GM19397 (cell line): ENCODE measurements around the gene MAML2.

Source experiments
- ATAC-seq: cut with Tn5 transposase; IDR thresholded peaks from one replicate; pipeline ENCODE4 v1.9.1; 2021; ENCODE audit warnings: mild to moderate bottlenecking, moderate library complexity; ENCODE audit not compliant: unreplicated experiment

MAML2 gene

GRCh38 chr11:96084610-96085318 is 258.2 kb downstream of the MAML2 start:
- ATAC-seq, result no peak

- ATAC-seq, result no peak
Measured at GRCh38 chr11:96082936-96083335, 260.1 kb downstream of the MAML2 start.

GRCh38 chr11:96082002-96082899 is 260.7 kb downstream of the MAML2 start:
- no peak for ATAC-seq

GRCh38 chr11:96081561-96081960 is 261.4 kb downstream of the MAML2 start:
- no peak for ATAC-seq

- ATAC-seq, result no peak
Measured at GRCh38 chr11:96079691-96080090, 263.3 kb downstream of the MAML2 start.

GRCh38 chr11:96075532-96075959 is 267.4 kb downstream of the MAML2 start:
- ATAC-seq, result peak; percentile 70

GRCh38 chr11:96074551-96075310 is 268.3 kb downstream of the MAML2 start:
- no peak for ATAC-seq

GRCh38 chr11:96073536-96073935 is 269.5 kb downstream of the MAML2 start:
- peak; percentile 32 for ATAC-seq

- ATAC-seq, result no peak
Measured at GRCh38 chr11:96072592-96072991, 270.4 kb downstream of the MAML2 start.

- no peak for ATAC-seq
Measured at GRCh38 chr11:96070453-96070852, 272.5 kb downstream of the MAML2 start.

GRCh38 chr11:96067160-96067559 is 275.8 kb downstream of the MAML2 start:
- no peak for ATAC-seq

- ATAC-seq, result no peak
Measured at GRCh38 chr11:96065379-96065778, 277.6 kb downstream of the MAML2 start.

- no peak for ATAC-seq
Measured at GRCh38 chr11:96063886-96064285, 279.1 kb downstream of the MAML2 start.

- ATAC-seq, result no peak
Measured at GRCh38 chr11:96063053-96063452, 279.9 kb downstream of the MAML2 start.

GRCh38 chr11:96062134-96062533 is 280.9 kb downstream of the MAML2 start:
- peak; percentile 63 for ATAC-seq

- ATAC-seq, result no peak
Measured at GRCh38 chr11:96061730-96062129, 281.3 kb downstream of the MAML2 start.

- ATAC-seq, result no peak
Measured at GRCh38 chr11:96061069-96061468, 281.9 kb downstream of the MAML2 start.

GRCh38 chr11:96057502-96057901 is 285.5 kb downstream of the MAML2 start:
- no peak for ATAC-seq

- no peak for ATAC-seq
Measured at GRCh38 chr11:96056576-96056975, 286.4 kb downstream of the MAML2 start.

- ATAC-seq, result no peak
Measured at GRCh38 chr11:96055706-96056387, 287.1 kb downstream of the MAML2 start.
